ENCODE data around the gene PSENEN.

Gene PSENEN

GRCh38 chr19:35740423-35741202 lies 4.8 kb upstream of the PSENEN start:
- Histone ChIP-seq H3K9ac (ENCODE audit: low read length in 5 of 5) (peak overlapping the region in 4 of 5 donors; percentile 71 to 84 (median 76)), H3K36me3 (ENCODE audit: control insufficient read depth in 5 of 5, insufficient read depth in 5 of 5, low read length in 5 of 5) (peaks cover 0 to 50% (median 34%) of the 10 kb centered on the region in 5 donors), H3K27ac (ENCODE audit: low read depth, low read length) (peak overlapping the region; percentile 80), H3K9me3 (ENCODE audit: control insufficient read depth in 5 of 5, low read length in 5 of 5) (no peaks in the 10 kb centered on the region), H3K27me3 (ENCODE audit: control insufficient read depth in 5 of 5, insufficient read depth in 4 of 5, low read length in 5 of 5) (no peaks in the 10 kb centered on the region), H3K4me1 (ENCODE audit: control insufficient read depth in 5 of 5, insufficient read depth in 5 of 5, low read length in 5 of 5) (peaks cover 10 to 43% (median 30%) of the 10 kb centered on the region in 5 donors), H3K4me3 (ENCODE audit: low read depth in 1 of 5, low read length in 5 of 5) (peak overlapping the region; percentile 72 to 89 (median 81))

GRCh38 chr19:35741203-35741515 lies 4.3 kb upstream of the PSENEN start:
- Histone ChIP-seq H3K27me3 (ENCODE audit: control insufficient read depth in 5 of 5, insufficient read depth in 4 of 5, low read length in 5 of 5) (no peaks in the 10 kb centered on the region), H3K4me3 (ENCODE audit: low read depth in 1 of 5, low read length in 5 of 5) (peak overlapping the region; percentile 59 to 83 (median 80)), H3K4me1 (ENCODE audit: control insufficient read depth in 5 of 5, insufficient read depth in 5 of 5, low read length in 5 of 5) (peaks cover 13 to 49% (median 35%) of the 10 kb centered on the region in 5 donors), H3K9ac (ENCODE audit: low read length in 5 of 5) (peak overlapping the region in 4 of 5 donors; percentile 71 to 84 (median 76)), H3K27ac (ENCODE audit: low read depth, low read length) (peak overlapping the region; percentile 78), H3K36me3 (ENCODE audit: control insufficient read depth in 5 of 5, insufficient read depth in 5 of 5, low read length in 5 of 5) (peaks cover 0 to 47% (median 33%) of the 10 kb centered on the region in 5 donors), H3K9me3 (ENCODE audit: control insufficient read depth in 5 of 5, low read length in 5 of 5) (no peaks in the 10 kb centered on the region)

- H3K36me3 ChIP-seq (ENCODE audit: control insufficient read depth in 5 of 5, insufficient read depth in 5 of 5, low read length in 5 of 5): peaks cover 0 to 36% (median 23%) of the 10 kb centered on the region in 5 donors
- H3K4me1 ChIP-seq (ENCODE audit: control insufficient read depth in 5 of 5, insufficient read depth in 5 of 5, low read length in 5 of 5): peaks cover 16 to 54% (median 40%) of the 10 kb centered on the region in 5 donors
- no peaks in the 10 kb centered on the region for H3K9me3 ChIP-seq (ENCODE audit: control insufficient read depth in 5 of 5, low read length in 5 of 5)
- no peaks in the 10 kb centered on the region for H3K27me3 ChIP-seq (ENCODE audit: control insufficient read depth in 5 of 5, insufficient read depth in 4 of 5, low read length in 5 of 5)
- no peak within 1 kb of the TSS for H3K27ac ChIP-seq (ENCODE audit: low read depth, low read length)
- peak within 1 kb of the TSS; percentile 28 to 80 (median 40) for H3K4me3 ChIP-seq (ENCODE audit: low read depth in 1 of 5, low read length in 5 of 5)
- H3K9ac ChIP-seq (ENCODE audit: low read length in 5 of 5): peak within 1 kb of the TSS in 4 of 5 donors; percentile 23 to 39 (median 30)
Observed at GRCh38 chr19:35742121-35742724, 3.2 kb upstream of the PSENEN start, which contains the start of gene IGFLR1. Gene IGFLR1 (minus strand): TSS chr19:35742452. CDS start chr19:35741180, 1,272 bp downstream.

- Histone ChIP-seq H3K27me3 (ENCODE audit: control insufficient read depth in 5 of 5, insufficient read depth in 4 of 5, low read length in 5 of 5) (peaks cover 0 to 4% (median 0%) of the 10 kb centered on the region in 5 donors), H3K4me1 (ENCODE audit: control insufficient read depth in 5 of 5, insufficient read depth in 5 of 5, low read length in 5 of 5) (peaks cover 22 to 63% (median 48%) of the 10 kb centered on the region in 5 donors), H3K9ac (ENCODE audit: low read length in 5 of 5) (peak overlapping the region in 2 of 5 donors; percentile 44 to 75), H3K4me3 (ENCODE audit: low read depth in 1 of 5, low read length in 5 of 5) (peak overlapping the region; percentile 79 to 93 (median 87)), H3K36me3 (ENCODE audit: control insufficient read depth in 5 of 5, insufficient read depth in 5 of 5, low read length in 5 of 5) (peaks cover 0 to 20% (median 7%) of the 10 kb centered on the region in 5 donors), H3K9me3 (ENCODE audit: control insufficient read depth in 5 of 5, low read length in 5 of 5) (peaks cover 0 to 2% (median 0%) of the 10 kb centered on the region in 5 donors), H3K27ac (ENCODE audit: low read depth, low read length) (peak overlapping the region; percentile 99)
Observed at GRCh38 chr19:35743640-35744429, 1.6 kb upstream of the PSENEN start.

GRCh38 chr19:35744430-35745327 lies 772 bp upstream of the PSENEN start:
- peaks cover 0 to 2% (median 0%) of the 10 kb centered on the region in 5 donors for H3K9me3 ChIP-seq (ENCODE audit: control insufficient read depth in 5 of 5, low read length in 5 of 5)
- H3K9ac ChIP-seq (ENCODE audit: low read length in 5 of 5): peak overlapping the region; percentile 75 to 96 (median 87)
- peaks cover 26 to 62% (median 49%) of the 10 kb centered on the region in 5 donors for H3K4me1 ChIP-seq (ENCODE audit: control insufficient read depth in 5 of 5, insufficient read depth in 5 of 5, low read length in 5 of 5)
- H3K27me3 ChIP-seq (ENCODE audit: control insufficient read depth in 5 of 5, insufficient read depth in 4 of 5, low read length in 5 of 5): peaks cover 0 to 4% (median 0%) of the 10 kb centered on the region in 5 donors
- peak overlapping the region; percentile 79 to 94 (median 88) for H3K4me3 ChIP-seq (ENCODE audit: low read depth in 1 of 5, low read length in 5 of 5)
- peak overlapping the region; percentile 99 for H3K27ac ChIP-seq (ENCODE audit: low read depth, low read length)
- peaks cover 0 to 15% (median 4%) of the 10 kb centered on the region in 5 donors for H3K36me3 ChIP-seq (ENCODE audit: control insufficient read depth in 5 of 5, insufficient read depth in 5 of 5, low read length in 5 of 5)

- peaks cover 0 to 15% (median 4%) of the 10 kb centered on the region in 5 donors for H3K36me3 ChIP-seq (ENCODE audit: control insufficient read depth in 5 of 5, insufficient read depth in 5 of 5, low read length in 5 of 5)
- peak overlapping the region; percentile 79 to 94 (median 88) for H3K4me3 ChIP-seq (ENCODE audit: low read depth in 1 of 5, low read length in 5 of 5)
- peak overlapping the region; percentile 76 to 96 (median 89) for H3K9ac ChIP-seq (ENCODE audit: low read length in 5 of 5)
- peaks cover 0 to 4% (median 0%) of the 10 kb centered on the region in 5 donors for H3K27me3 ChIP-seq (ENCODE audit: control insufficient read depth in 5 of 5, insufficient read depth in 4 of 5, low read length in 5 of 5)
- H3K4me1 ChIP-seq (ENCODE audit: control insufficient read depth in 5 of 5, insufficient read depth in 5 of 5, low read length in 5 of 5): peaks cover 20 to 55% (median 45%) of the 10 kb centered on the region in 5 donors
- peaks cover 0 to 2% (median 0%) of the 10 kb centered on the region in 5 donors for H3K9me3 ChIP-seq (ENCODE audit: control insufficient read depth in 5 of 5, low read length in 5 of 5)
- peak overlapping the region; percentile 99 for H3K27ac ChIP-seq (ENCODE audit: low read depth, low read length)
Observed at GRCh38 chr19:35746087-35746462, 624 bp downstream of the PSENEN start.

GRCh38 chr19:35746531-35746930 lies 1.1 kb downstream of the PSENEN start:
- Histone ChIP-seq H3K4me3 (ENCODE audit: low read depth in 1 of 5, low read length in 5 of 5) (peak overlapping the region; percentile 79 to 94 (median 88)), H3K4me1 (ENCODE audit: control insufficient read depth in 5 of 5, insufficient read depth in 5 of 5, low read length in 5 of 5) (peaks cover 20 to 53% (median 43%) of the 10 kb centered on the region in 5 donors), H3K27ac (ENCODE audit: low read depth, low read length) (peak overlapping the region; percentile 46)

GRCh38 chr19:35748106-35749020 lies 2.9 kb downstream of the PSENEN start, which contains the start of gene LIN37:
Gene LIN37 (plus strand): TSS chr19:35748576. CDS start chr19:35748725, 149 bp downstream.
- Histone ChIP-seq H3K4me3 (ENCODE audit: low read depth in 1 of 5, low read length in 5 of 5) (peak within 1 kb of the TSS; percentile 91 to 98 (median 97)), H3K27ac (ENCODE audit: low read depth, low read length) (peak within 1 kb of the TSS; percentile 70), H3K9ac (ENCODE audit: low read length in 5 of 5) (peak within 1 kb of the TSS; percentile 77 to 97 (median 93)), H3K36me3 (ENCODE audit: control insufficient read depth in 5 of 5, insufficient read depth in 5 of 5, low read length in 5 of 5) (peaks cover 0 to 23% (median 16%) of the 10 kb centered on the region in 5 donors), H3K27me3 (ENCODE audit: control insufficient read depth in 5 of 5, insufficient read depth in 4 of 5, low read length in 5 of 5) (peaks cover 0 to 4% (median 0%) of the 10 kb centered on the region in 5 donors), H3K4me1 (ENCODE audit: control insufficient read depth in 5 of 5, insufficient read depth in 5 of 5, low read length in 5 of 5) (peaks cover 20 to 49% (median 43%) of the 10 kb centered on the region in 5 donors), H3K9me3 (ENCODE audit: control insufficient read depth in 5 of 5, low read length in 5 of 5) (peaks cover 0 to 2% (median 0%) of the 10 kb centered on the region in 5 donors)

More at GRCh38 chr19:35746531-35746930, 1.1 kb downstream of the PSENEN start:
- Histone ChIP-seq H3K36me3 (ENCODE audit: control insufficient read depth in 5 of 5, insufficient read depth in 5 of 5, low read length in 5 of 5) (peaks cover 0 to 15% (median 4%) of the 10 kb centered on the region in 5 donors), H3K27me3 (ENCODE audit: control insufficient read depth in 5 of 5, insufficient read depth in 4 of 5, low read length in 5 of 5) (peaks cover 0 to 4% (median 0%) of the 10 kb centered on the region in 5 donors), H3K9ac (ENCODE audit: low read length in 5 of 5) (peak overlapping the region in 4 of 5 donors; percentile 16 to 96 (median 81)), H3K9me3 (ENCODE audit: control insufficient read depth in 5 of 5, low read length in 5 of 5) (peaks cover 0 to 2% (median 0%) of the 10 kb centered on the region in 5 donors)
